ENCODE measurements around the gene TTC34.
A peak's percentile ranks its signal among the peaks of the same experiment; 100 is the strongest.

The TTC34 gene

DNA sequence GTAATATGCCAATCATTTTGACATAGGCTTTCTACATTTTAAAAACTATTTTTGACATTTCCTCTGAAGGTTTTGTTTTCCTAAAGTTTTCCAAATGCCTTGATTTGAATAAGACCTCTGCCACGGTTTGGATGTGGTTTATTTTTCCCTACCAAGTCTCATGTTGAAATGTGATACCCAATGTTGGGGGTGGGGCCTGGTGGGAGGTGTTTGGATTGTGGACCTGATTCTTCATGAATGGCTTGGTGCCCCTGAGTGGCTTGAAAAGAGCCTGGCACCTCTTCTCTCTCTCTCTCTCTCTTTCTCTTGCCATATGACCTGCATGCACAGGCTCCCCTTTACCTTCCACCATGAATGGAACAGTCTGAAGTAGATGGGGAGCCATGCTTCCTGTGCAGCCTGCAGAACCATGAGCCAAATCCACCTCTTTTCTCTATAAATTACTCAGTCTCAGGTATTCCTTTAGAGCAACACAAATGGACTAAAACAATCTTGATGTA lies 183.5 kb downstream of the TTC34 start:
- Histone ChIP-seq H3K27me3 (replicated peaks; ENCODE audit: control insufficient read depth, insufficient read depth, low read length) (no peaks in the 10 kb centered on the region; the same call in 1 of the 2 replicates), H3K36me3 (ENCODE audit: control insufficient read depth, insufficient read depth, low read length) (no peaks in the 10 kb centered on the region), H3K4me3 (replicated peaks; ENCODE audit: low read depth, low read length) (no peak overlapping the region)
- TF ChIP-seq, protein P1, sequence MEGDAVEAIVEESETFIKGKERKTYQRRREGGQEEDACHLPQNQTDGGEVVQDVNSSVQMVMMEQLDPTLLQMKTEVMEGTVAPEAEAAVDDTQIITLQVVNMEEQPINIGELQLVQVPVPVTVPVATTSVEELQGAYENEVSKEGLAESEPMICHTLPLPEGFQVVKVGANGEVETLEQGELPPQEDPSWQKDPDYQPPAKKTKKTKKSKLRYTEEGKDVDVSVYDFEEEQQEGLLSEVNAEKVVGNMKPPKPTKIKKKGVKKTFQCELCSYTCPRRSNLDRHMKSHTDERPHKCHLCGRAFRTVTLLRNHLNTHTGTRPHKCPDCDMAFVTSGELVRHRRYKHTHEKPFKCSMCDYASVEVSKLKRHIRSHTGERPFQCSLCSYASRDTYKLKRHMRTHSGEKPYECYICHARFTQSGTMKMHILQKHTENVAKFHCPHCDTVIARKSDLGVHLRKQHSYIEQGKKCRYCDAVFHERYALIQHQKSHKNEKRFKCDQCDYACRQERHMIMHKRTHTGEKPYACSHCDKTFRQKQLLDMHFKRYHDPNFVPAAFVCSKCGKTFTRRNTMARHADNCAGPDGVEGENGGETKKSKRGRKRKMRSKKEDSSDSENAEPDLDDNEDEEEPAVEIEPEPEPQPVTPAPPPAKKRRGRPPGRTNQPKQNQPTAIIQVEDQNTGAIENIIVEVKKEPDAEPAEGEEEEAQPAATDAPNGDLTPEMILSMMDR (IDR thresholded peaks at IDR 0.05; ENCODE audit: insufficient read depth, low read length, poor library complexity, severe bottlenecking) = no peak
- no peak for DNase-seq (ENCODE audit: extremely low read depth, insufficient read length)

DNA sequence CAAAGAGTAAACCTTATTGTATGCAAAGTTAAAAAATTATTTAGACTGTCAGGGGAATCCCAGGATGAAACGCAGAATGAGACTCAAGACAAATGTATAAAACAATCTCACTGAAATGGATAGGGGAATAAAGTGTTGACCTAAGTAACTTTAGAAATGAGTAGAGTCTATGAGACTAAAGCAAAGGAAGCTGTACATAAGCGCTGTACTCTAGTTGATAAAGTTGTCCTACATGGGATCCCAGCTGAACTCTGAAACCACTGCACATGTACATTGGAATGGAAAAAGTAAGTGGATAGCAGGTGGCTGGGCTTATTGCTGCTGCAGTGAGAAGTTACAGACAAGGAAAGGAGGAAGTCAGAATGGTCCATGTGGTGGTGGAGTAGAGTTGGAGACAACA lies 187.3 kb downstream of the TTC34 start:
- no peaks in the 10 kb centered on the region; the same call in 1 of the 2 replicates for H3K27me3 ChIP-seq (replicated peaks; ENCODE audit: control insufficient read depth, insufficient read depth, low read length)
- TF ChIP-seq, protein P1 (IDR thresholded peaks at IDR 0.05; ENCODE audit: insufficient read depth, low read length, poor library complexity, severe bottlenecking) = no peak
- H3K36me3 ChIP-seq (ENCODE audit: control insufficient read depth, insufficient read depth, low read length) = no peaks in the 10 kb centered on the region
- no peak for DNase-seq (ENCODE audit: extremely low read depth, insufficient read length)
- H3K4me3 ChIP-seq (replicated peaks; ENCODE audit: low read depth, low read length) = no peak overlapping the region

DNA sequence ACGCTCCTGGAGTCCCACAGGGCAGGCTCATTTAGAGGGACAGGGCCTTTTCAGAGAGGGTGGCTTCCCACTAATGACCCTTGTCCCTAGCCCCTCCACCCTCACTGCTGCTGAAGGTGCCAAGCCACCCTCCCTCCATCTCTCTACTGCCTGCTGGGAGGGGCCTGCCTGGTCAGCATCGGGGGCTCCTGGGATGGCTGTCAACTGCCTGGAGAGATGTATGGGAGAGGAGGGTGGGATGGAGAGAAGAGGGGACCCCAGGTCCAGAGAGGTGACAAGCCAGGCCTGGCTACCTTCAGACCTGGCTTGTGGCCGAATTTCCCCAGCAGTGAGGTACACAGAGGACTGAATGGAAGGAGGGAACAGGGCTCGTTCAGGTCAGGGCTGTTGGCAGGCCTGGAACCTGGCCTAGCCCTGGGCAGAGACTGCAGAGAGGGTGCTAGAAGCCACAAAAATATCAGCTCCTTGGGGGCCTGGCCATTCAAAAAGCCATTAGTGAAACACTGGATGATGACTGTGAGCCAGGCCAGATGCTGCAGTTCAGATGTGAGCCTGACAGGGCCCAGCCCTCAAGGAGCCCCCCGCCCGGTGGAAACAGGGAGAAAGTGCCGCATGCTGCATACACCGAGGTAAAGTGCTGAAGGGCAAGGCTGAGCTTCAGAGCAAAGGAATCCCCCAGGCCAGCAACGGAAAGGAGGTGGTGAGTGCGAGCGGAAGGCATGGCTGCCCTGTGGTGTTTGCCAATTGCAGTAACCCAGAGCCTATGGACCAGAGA lies 188.7 kb downstream of the TTC34 start:
- no peaks in the 10 kb centered on the region; the same call in 1 of the 2 replicates for H3K27me3 ChIP-seq (replicated peaks; ENCODE audit: control insufficient read depth, insufficient read depth, low read length)
- no peak for DNase-seq (ENCODE audit: extremely low read depth, insufficient read length)
- TF ChIP-seq, protein P1 (IDR thresholded peaks at IDR 0.05; ENCODE audit: insufficient read depth, low read length, poor library complexity, severe bottlenecking) = no peak

DNA sequence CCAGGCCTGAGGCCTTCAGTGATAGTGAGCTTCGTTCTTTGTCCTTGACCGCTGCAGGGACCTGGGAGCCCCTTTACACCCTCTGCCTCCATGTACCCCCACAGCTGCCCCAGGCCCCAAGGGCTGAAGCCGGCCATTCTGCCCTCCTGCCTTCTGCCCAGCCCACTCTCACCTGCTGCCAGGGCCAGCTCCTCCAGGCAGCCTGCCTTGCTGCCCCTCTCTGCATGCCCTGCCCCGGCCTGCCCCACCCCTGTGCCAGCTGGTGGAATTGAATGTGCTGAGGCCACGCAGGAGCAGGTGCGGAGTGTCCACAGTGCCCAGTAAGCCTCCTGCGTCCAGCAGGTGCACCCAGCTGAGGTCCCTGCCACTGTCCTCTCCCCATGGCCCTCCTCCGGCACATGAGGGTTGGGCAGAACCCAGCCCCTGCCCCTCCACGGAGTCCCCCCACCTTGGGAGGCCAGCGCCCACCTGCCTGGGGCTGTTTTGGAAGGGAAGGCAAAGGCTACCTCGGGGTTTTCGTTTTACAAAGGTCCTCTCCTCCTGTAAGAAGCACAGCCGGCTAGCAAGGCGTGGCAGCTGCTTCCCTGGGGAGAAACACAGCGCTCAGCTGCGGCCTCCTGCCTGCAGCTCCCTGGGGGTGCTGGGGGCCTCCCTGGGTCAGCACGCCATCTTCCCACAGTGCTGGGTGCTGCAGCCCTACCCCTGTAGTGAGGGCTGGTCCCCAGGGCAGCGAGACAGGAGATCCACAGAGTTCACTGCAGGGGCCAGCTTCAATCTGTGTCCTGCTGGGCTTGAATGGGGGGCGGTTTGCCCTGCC lies 189.7 kb downstream of the TTC34 start:
- TF ChIP-seq, protein P1 (IDR thresholded peaks at IDR 0.05; ENCODE audit: insufficient read depth, low read length, poor library complexity, severe bottlenecking) = no peak
- H3K27me3 ChIP-seq (replicated peaks; ENCODE audit: control insufficient read depth, insufficient read depth, low read length) = no peaks in the 10 kb centered on the region; the same call in 1 of the 2 replicates
- no peak for DNase-seq (ENCODE audit: extremely low read depth, insufficient read length)
- no peak overlapping the region for H3K4me3 ChIP-seq (replicated peaks; ENCODE audit: low read depth, low read length)
- no peaks in the 10 kb centered on the region for H3K36me3 ChIP-seq (ENCODE audit: control insufficient read depth, insufficient read depth, low read length)

More for the DNA sequence above, 188.7 kb downstream of the TTC34 start:
- Histone ChIP-seq H3K4me3 (replicated peaks; ENCODE audit: low read depth, low read length) (no peak overlapping the region), H3K36me3 (ENCODE audit: control insufficient read depth, insufficient read depth, low read length) (no peaks in the 10 kb centered on the region)

DNA sequence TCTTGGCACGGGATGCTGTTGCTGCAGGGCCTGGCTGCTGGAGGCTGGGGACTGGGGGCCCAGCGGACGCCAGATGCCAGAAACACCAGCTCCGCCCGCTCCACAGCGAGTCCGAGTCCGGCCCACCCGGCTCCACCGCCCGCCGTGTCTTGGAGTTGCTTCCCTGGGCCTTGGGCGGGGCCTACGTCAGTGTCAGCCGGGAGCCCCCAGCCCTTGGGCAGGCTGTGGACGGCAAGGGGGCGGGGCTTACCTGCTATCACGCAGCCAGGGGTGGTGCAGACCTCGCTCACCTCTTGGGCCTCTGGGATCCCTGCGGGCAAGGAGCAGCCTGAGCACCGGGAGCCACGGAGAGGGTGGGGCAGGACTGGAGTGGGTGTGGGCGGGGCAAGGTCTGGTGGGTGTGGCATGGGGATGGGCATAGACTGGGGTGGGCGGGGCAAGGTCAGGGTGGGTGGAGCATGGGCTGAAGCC lies 190.4 kb downstream of the TTC34 start:
- TF ChIP-seq, protein P1 (IDR thresholded peaks at IDR 0.05; ENCODE audit: insufficient read depth, low read length, poor library complexity, severe bottlenecking) = no peak
- peak; percentile 13 for DNase-seq (ENCODE audit: extremely low read depth, insufficient read length)
- H3K4me3 ChIP-seq (replicated peaks; ENCODE audit: low read depth, low read length) = no peak overlapping the region
- H3K36me3 ChIP-seq (ENCODE audit: control insufficient read depth, insufficient read depth, low read length) = no peaks in the 10 kb centered on the region
- no peaks in the 10 kb centered on the region; the same call in 1 of the 2 replicates for H3K27me3 ChIP-seq (replicated peaks; ENCODE audit: control insufficient read depth, insufficient read depth, low read length)

All from GM06990 (cell line).